ENCODE data around the gene TMPRSS11F.

Gene TMPRSS11F

DNA sequence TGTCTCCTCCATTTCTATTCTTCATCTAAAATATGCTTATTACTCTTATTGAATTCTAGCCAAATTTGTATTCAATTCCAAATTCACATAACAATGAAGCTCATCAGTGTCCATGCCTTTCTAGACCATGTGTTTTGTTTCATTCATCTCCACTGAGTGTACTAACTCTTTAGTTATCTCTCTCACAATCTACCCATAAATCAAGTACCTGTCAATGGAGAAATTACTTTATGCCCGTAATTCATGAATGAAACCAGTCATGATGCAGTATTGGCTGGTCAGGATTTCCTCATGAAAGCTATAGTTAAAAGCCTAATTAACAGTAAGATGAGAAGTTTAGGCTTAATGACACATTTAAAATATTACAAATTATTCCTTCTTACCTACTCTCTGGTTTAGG is 12.2 kb upstream of the TMPRSS11F start:
- H4K20me1 ChIP-seq (ENCODE audit: insufficient read depth, low read length): no peaks in the 10 kb centered on the region
- no peaks in the 10 kb centered on the region for H3K4me1 ChIP-seq (ENCODE audit: insufficient read depth, low read length)
- DNase-seq: no peak
- H2AFZ ChIP-seq (ENCODE audit: low read depth, low read length): no peak overlapping the region
- H3K36me3 ChIP-seq (ENCODE audit: insufficient read depth, low read length): no peaks in the 10 kb centered on the region
- ATAC-seq (ENCODE audit: insufficient read depth, low read depth): no peak
- TF ChIP-seq EZH2 (IDR thresholded peaks at IDR 0.05; ENCODE audit: borderline replicate concordance, low read depth, low read length, severe bottlenecking): no peak
- TF ChIP-seq, protein P1, sequence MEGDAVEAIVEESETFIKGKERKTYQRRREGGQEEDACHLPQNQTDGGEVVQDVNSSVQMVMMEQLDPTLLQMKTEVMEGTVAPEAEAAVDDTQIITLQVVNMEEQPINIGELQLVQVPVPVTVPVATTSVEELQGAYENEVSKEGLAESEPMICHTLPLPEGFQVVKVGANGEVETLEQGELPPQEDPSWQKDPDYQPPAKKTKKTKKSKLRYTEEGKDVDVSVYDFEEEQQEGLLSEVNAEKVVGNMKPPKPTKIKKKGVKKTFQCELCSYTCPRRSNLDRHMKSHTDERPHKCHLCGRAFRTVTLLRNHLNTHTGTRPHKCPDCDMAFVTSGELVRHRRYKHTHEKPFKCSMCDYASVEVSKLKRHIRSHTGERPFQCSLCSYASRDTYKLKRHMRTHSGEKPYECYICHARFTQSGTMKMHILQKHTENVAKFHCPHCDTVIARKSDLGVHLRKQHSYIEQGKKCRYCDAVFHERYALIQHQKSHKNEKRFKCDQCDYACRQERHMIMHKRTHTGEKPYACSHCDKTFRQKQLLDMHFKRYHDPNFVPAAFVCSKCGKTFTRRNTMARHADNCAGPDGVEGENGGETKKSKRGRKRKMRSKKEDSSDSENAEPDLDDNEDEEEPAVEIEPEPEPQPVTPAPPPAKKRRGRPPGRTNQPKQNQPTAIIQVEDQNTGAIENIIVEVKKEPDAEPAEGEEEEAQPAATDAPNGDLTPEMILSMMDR (IDR thresholded peaks at IDR 0.05; ENCODE audit: borderline replicate concordance, extremely low read depth, low read length, poor library complexity, severe bottlenecking): no peak
- no peak overlapping the region for H3K4me2 ChIP-seq (ENCODE audit: insufficient read depth, low read length)
- no peaks in the 10 kb centered on the region for H3K27me3 ChIP-seq (ENCODE audit: insufficient read depth, low read length, poor library complexity)
- H3K27ac ChIP-seq (ENCODE audit: low read length): no peak overlapping the region
- H3K4me3 ChIP-seq (ENCODE audit: low read depth in 1 of 2, low read length in 2 of 2): no peak overlapping the region
- no peaks in the 10 kb centered on the region for H3K9me3 ChIP-seq (ENCODE audit: insufficient read depth, low read length, severe bottlenecking)
- H3K79me2 ChIP-seq (ENCODE audit: insufficient read depth, low read length): no peaks in the 10 kb centered on the region
- no peak overlapping the region for H3K9ac ChIP-seq (ENCODE audit: low read depth, low read length)

DNA sequence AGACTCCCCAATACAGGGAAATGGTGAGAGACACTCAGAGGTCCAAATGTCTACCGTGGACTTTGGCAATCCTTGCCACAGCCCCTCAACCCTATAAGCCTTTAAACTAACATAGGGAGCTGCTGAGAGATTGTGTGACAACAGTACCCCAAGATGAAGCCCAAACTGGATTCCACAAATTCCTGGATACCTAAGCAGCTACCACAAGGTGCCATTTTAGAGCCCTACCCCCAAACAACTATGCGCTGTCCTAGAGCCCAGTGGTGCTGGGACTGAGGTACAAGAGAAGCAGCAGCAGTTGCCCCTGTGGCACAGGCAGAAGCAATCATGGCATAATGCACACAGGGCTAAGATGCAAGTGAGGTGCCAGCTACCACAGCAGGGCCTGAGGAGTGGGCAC is 2.7 kb upstream of the TMPRSS11F start:
- Histone ChIP-seq H3K4me3 (ENCODE audit: low read depth in 1 of 2, low read length in 2 of 2) (no peak overlapping the region), H4K20me1 (ENCODE audit: insufficient read depth, low read length) (no peaks in the 10 kb centered on the region), H2AFZ (ENCODE audit: low read depth, low read length) (no peak overlapping the region), H3K9ac (ENCODE audit: low read depth, low read length) (no peak overlapping the region), H3K27me3 (ENCODE audit: insufficient read depth, low read length, poor library complexity) (no peaks in the 10 kb centered on the region), H3K36me3 (ENCODE audit: insufficient read depth, low read length) (no peaks in the 10 kb centered on the region), H3K4me2 (ENCODE audit: insufficient read depth, low read length) (no peak overlapping the region), H3K27ac (ENCODE audit: low read length) (no peak overlapping the region), H3K79me2 (ENCODE audit: insufficient read depth, low read length) (no peaks in the 10 kb centered on the region), H3K4me1 (ENCODE audit: insufficient read depth, low read length) (no peaks in the 10 kb centered on the region), H3K9me3 (ENCODE audit: insufficient read depth, low read length, severe bottlenecking) (no peaks in the 10 kb centered on the region)
- DNase-seq (no peak), ATAC-seq (ENCODE audit: insufficient read depth, low read depth) (no peak)
- no peak for TF ChIP-seq EZH2 (IDR thresholded peaks at IDR 0.05; ENCODE audit: borderline replicate concordance, low read depth, low read length, severe bottlenecking)
- TF ChIP-seq, protein P1 (IDR thresholded peaks at IDR 0.05; ENCODE audit: borderline replicate concordance, extremely low read depth, low read length, poor library complexity, severe bottlenecking): no peak

DNA sequence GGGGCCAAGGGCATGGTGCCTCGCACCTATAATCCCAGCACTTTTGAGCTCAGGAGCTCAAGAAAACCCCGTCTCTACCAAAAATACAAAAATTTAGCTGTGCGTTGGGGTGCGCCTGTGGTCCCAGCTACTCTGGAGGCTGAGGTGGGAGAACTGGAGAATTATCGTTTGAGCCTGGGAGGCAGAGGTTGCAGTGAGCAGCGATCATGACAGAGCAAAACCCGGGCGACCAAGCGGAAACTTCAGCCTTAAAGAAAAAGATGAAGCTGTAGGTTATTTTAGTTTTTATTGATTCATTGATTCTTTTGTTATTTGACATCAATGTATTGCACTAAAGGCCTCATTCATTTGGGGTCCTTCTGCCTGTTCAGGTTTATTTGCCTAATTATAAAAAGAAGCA is 5.4 kb downstream of the TMPRSS11F start:
- Histone ChIP-seq H3K27ac (ENCODE audit: low read length) (no peak overlapping the region), H3K9me3 (ENCODE audit: insufficient read depth, low read length, severe bottlenecking) (no peaks in the 10 kb centered on the region), H4K20me1 (ENCODE audit: insufficient read depth, low read length) (no peaks in the 10 kb centered on the region), H3K9ac (ENCODE audit: low read depth, low read length) (no peak overlapping the region), H3K36me3 (ENCODE audit: insufficient read depth, low read length) (no peaks in the 10 kb centered on the region), H3K4me2 (ENCODE audit: insufficient read depth, low read length) (no peak overlapping the region), H2AFZ (ENCODE audit: low read depth, low read length) (no peak overlapping the region), H3K4me1 (ENCODE audit: insufficient read depth, low read length) (no peaks in the 10 kb centered on the region), H3K4me3 (ENCODE audit: low read depth in 1 of 2, low read length in 2 of 2) (no peak overlapping the region), H3K27me3 (ENCODE audit: insufficient read depth, low read length, poor library complexity) (no peaks in the 10 kb centered on the region), H3K79me2 (ENCODE audit: insufficient read depth, low read length) (no peaks in the 10 kb centered on the region)
- no peak for TF ChIP-seq EZH2 (IDR thresholded peaks at IDR 0.05; ENCODE audit: borderline replicate concordance, low read depth, low read length, severe bottlenecking)
- TF ChIP-seq, protein P1 (IDR thresholded peaks at IDR 0.05; ENCODE audit: borderline replicate concordance, extremely low read depth, low read length, poor library complexity, severe bottlenecking): no peak
- ATAC-seq (ENCODE audit: insufficient read depth, low read depth): no peak
- DNase-seq: no peak

DNA sequence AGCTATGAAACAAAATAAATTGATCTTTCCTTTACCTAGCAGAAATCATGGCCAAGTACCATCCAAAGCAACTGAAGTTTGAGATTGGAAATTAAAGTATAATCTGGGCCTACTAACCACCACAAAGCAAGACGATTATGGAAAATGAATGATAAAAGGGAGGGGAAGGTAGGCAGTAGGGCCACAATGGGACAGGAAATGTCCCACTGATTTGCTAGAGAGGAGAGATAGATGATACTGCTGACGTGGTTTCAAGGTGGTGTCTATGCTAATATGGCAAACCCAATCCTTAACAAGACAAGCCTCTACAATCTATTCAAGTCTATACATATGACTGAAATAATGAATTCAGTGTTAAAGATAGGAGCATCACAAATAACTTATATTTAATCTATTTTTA is 6.1 kb downstream of the TMPRSS11F start:
- no peaks in the 10 kb centered on the region for H3K79me2 ChIP-seq (ENCODE audit: insufficient read depth, low read length)
- no peaks in the 10 kb centered on the region for H3K27me3 ChIP-seq (ENCODE audit: insufficient read depth, low read length, poor library complexity)
- H3K9me3 ChIP-seq (ENCODE audit: insufficient read depth, low read length, severe bottlenecking): no peaks in the 10 kb centered on the region
- H4K20me1 ChIP-seq (ENCODE audit: insufficient read depth, low read length): no peaks in the 10 kb centered on the region
- no peak overlapping the region for H3K9ac ChIP-seq (ENCODE audit: low read depth, low read length)
- ATAC-seq (ENCODE audit: insufficient read depth, low read depth) (no peak), DNase-seq (no peak)
- TF ChIP-seq EZH2 (IDR thresholded peaks at IDR 0.05; ENCODE audit: borderline replicate concordance, low read depth, low read length, severe bottlenecking): no peak
- TF ChIP-seq, protein P1 (IDR thresholded peaks at IDR 0.05; ENCODE audit: borderline replicate concordance, extremely low read depth, low read length, poor library complexity, severe bottlenecking): no peak
- no peak overlapping the region for H3K27ac ChIP-seq (ENCODE audit: low read length)
- no peak overlapping the region for H3K4me3 ChIP-seq (ENCODE audit: low read depth in 1 of 2, low read length in 2 of 2)
- no peaks in the 10 kb centered on the region for H3K4me1 ChIP-seq (ENCODE audit: insufficient read depth, low read length)
- no peak overlapping the region for H3K4me2 ChIP-seq (ENCODE audit: insufficient read depth, low read length)
- H3K36me3 ChIP-seq (ENCODE audit: insufficient read depth, low read length): no peaks in the 10 kb centered on the region
- H2AFZ ChIP-seq (ENCODE audit: low read depth, low read length): no peak overlapping the region
